Kidney (tissue), 14 donors: ENCODE results near the gene OPTC. TPM values are rescaled to one million over a fixed set of nuclear protein-coding genes. Genes with fewer than 3 reads are reported as not detected.
A peak's percentile ranks its signal among the peaks of the same experiment; 100 is the strongest.

ENCODE experiments used
- DNase-seq, 5 donors: peaks; one replicate each; pipeline ENCODE4 v3.0.0-alpha.2; 2013 to 2020
- FAIRE-seq: peaks from 2 replicates; lab custom pipeline; 2012; peaks lifted over from hg19 to GRCh38; lab: Jason Lieb, UNC
- H3K27ac ChIP-seq, 2 donors: one replicate each; pipeline ENCODE4 v1.7.0; 2013; ENCODE audit warnings: low read depth in 2 of 2, low read length in 2 of 2, inconsistent platforms in 1 of 2
- H3K27me3 ChIP-seq: one replicate; pipeline ENCODE4 v1.7.1; 2013; ENCODE audit warnings: low read length, inconsistent platforms; ENCODE audit not compliant: control insufficient read depth, insufficient read depth
- H3K36me3 ChIP-seq, 3 donors: one replicate each; pipeline versions ENCODE4 v1.7.0 to v1.7.1; 2013; ENCODE audit warnings: low read length in 3 of 3, control low read depth in 1 of 3, inconsistent platforms in 1 of 3; ENCODE audit not compliant: insufficient read depth in 3 of 3, control insufficient read depth in 2 of 3
- H3K4me1 ChIP-seq, 3 donors: one replicate each; pipeline versions ENCODE4 v1.7.0 to v1.7.1; 2013; ENCODE audit warnings: low read length in 3 of 3, inconsistent platforms in 1 of 3, low read depth in 1 of 3; ENCODE audit not compliant: control insufficient read depth in 2 of 3, insufficient read depth in 2 of 3
- H3K4me3 ChIP-seq, 3 donors: one replicate each; pipeline versions ENCODE4 v1.7.0 to v1.8.1; 2013; ENCODE audit warnings: low read length in 3 of 3, control low read depth in 1 of 3, inconsistent platforms in 1 of 3
- H3K9ac ChIP-seq, 3 donors: one replicate each; pipeline versions ENCODE4 v1.7.0 to v1.7.1; 2013; ENCODE audit warnings: low read length in 3 of 3, control low read depth in 1 of 3, inconsistent platforms in 1 of 3
- H3K9me3 ChIP-seq, 3 donors: one replicate each; pipeline versions ENCODE4 v1.7.0 to v1.7.1; 2013; ENCODE audit warnings: low read length in 3 of 3, control low read depth in 1 of 3, inconsistent platforms in 1 of 3; ENCODE audit not compliant: control insufficient read depth in 2 of 3, insufficient read depth in 1 of 3
- CTCF ChIP-seq: IDR thresholded peaks from 3 replicates; pipeline ENCODE4 v1.5.1; 2012; ENCODE audit warnings: mild to moderate bottlenecking, moderate library complexity, borderline replicate concordance; ENCODE audit not compliant: insufficient read depth; ENCODE audit errors: extremely low read depth
- intact Hi-C: fragments of 100-400 bp; cut with DNase I; formaldehyde crosslinking; loops from one replicate; pipeline ENCODE4 v1.11.1; 2022
- polyA plus RNA-seq: library from polyadenylated mRNA; stranded (reverse); fragments of 350-450 nt; fragmentation: Illumina TruSeq; extraction: RNeasy Lipid Tissue Mini Kit (QIAGEN cat#74804); gene quantifications from one replicate; pipeline ENCODE4 v1.2.3, GENCODE V29; 2014; ENCODE audit warnings: low read depth, low replicate concordance; ENCODE audit not compliant: insufficient read depth
- total RNA-seq: library from RNA; stranded (reverse); fragmentation: NEBNext Ultra II Directional; extraction: Animal tissue kit (Norgen Biotek cat#: 25700); gene quantifications from one replicate; pipeline ENCODE4 v1.2.1, GENCODE V29; 2021
- donor health status: control.
- donor health status: control.
- donor health status: control.
- donor health status: control.
- donor health status: control.
- donor health status: DM: yes; HTN: yes; CAD: no.
- donor health status: Normal renal cell carcinoma (clear cell type).

OPTC gene
- total and polyA plus RNA-seq, 2 donors from 2014 or later = not detected

- Histone ChIP-seq H3K9ac (no peak overlapping the region), H3K27ac (peak overlapping the region; percentile 84 to 89), H3K4me1 (peaks cover 6 to 19% (median 14%) of the 10 kb centered on the region in 3 donors), H3K27me3 (no peaks in the 10 kb centered on the region), H3K4me3 (no peak overlapping the region), H3K9me3 (no peaks in the 10 kb centered on the region), H3K36me3 (no peaks in the 10 kb centered on the region)
- FAIRE-seq (no peak), DNase-seq (peak in 1 of 5 donors; percentile 70)
- no peak for TF ChIP-seq CTCF
- intact Hi-C loops = no loop called here
Observed at GRCh38 chr1:203557390-203557789, 63.4 kb downstream of the OPTC start.

GRCh38 chr1:203558064-203558760 lies 64.3 kb downstream of the OPTC start:
- no peaks in the 10 kb centered on the region for H3K27me3 ChIP-seq
- no peak overlapping the region for H3K4me3 ChIP-seq
- H3K9me3 ChIP-seq = no peaks in the 10 kb centered on the region
- peak overlapping the region; percentile 84 to 89 for H3K27ac ChIP-seq
- peaks cover 6 to 19% (median 14%) of the 10 kb centered on the region in 3 donors for H3K4me1 ChIP-seq
- H3K36me3 ChIP-seq = no peaks in the 10 kb centered on the region
- no peak for TF ChIP-seq CTCF
- intact Hi-C loops = no loop called here
- DNase-seq = peak in 1 of 5 donors; percentile 68
- FAIRE-seq = no peak
- no peak overlapping the region for H3K9ac ChIP-seq

Other genes starting within 250 kb of the OPTC start
- 59.9 TPM for gene BTG2, start 188.6 kb upstream of the OPTC start, total RNA-seq
- gene BTG2, start 188.6 kb upstream of the OPTC start, polyA plus RNA-seq = 156 TPM
- gene FMOD, start 143.0 kb upstream of the OPTC start, total RNA-seq = 22.3 TPM
- gene FMOD, start 143.0 kb upstream of the OPTC start, polyA plus RNA-seq = 7.0 TPM
- gene PRELP, start 18.3 kb upstream of the OPTC start, total RNA-seq = 24.5 TPM
- 9.5 TPM for gene PRELP, start 18.3 kb upstream of the OPTC start, polyA plus RNA-seq
- gene ATP2B4, start 132.7 kb downstream of the OPTC start, total RNA-seq = 67.4 TPM
- gene ATP2B4, start 132.7 kb downstream of the OPTC start, polyA plus RNA-seq = 19.7 TPM